CD4-positive, alpha-beta T cell treated with Interleukin-10 for 1 hour (primary cell): ENCODE results near the gene TACR2.

ENCODE experiments used
- DNase-seq: peaks from one replicate; pipeline ENCODE4 v3.0.0-alpha.2; 2020

TACR2 gene

DNA sequence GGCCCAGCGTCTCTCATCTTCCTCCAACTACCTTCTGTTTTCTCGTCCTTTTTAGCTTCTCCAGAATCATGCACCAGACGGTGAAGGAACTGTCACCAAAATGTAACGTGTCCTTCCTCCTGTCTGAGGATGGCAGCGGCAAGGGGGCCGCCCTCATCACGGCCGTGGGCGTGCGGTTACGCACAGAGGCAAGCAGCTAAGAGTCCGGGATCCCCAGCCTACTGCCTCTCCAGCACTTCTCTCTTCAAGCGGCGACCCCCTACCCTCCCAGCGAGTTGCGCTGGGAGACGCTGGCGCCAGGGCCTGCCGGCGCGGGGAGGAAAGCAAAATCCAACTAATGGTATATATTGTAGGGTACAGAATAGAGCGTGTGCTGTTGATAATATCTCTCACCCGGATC is 15.8 kb downstream of the TACR2 start:
- no peak for DNase-seq

GRCh38 chr10:69398466-69398865 is 18.3 kb downstream of the TACR2 start:
- DNase-seq, result no peak

DNA sequence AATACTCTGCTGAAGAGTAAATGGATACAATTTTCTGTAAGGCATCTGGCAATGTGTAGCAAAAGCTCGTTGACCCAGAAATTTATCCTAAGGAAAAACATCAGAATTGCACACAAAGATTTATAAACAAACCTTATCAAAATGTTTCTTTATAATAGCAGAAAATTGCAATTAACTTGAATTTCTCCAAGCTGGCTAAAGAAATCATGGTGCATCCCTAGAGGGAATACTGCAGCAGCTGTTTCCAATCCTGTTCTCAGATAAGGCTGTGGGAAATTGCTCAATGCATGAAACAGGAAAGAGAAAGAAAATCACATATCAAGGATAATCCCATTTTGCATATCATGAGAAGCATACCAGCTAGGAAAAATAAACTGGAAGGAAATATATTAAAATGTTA is 18.7 kb downstream of the TACR2 start:
- DNase-seq, result no peak

- DNase-seq, result no peak
Measured at GRCh38 chr10:69394020-69394419, 22.7 kb downstream of the TACR2 start.

DNA sequence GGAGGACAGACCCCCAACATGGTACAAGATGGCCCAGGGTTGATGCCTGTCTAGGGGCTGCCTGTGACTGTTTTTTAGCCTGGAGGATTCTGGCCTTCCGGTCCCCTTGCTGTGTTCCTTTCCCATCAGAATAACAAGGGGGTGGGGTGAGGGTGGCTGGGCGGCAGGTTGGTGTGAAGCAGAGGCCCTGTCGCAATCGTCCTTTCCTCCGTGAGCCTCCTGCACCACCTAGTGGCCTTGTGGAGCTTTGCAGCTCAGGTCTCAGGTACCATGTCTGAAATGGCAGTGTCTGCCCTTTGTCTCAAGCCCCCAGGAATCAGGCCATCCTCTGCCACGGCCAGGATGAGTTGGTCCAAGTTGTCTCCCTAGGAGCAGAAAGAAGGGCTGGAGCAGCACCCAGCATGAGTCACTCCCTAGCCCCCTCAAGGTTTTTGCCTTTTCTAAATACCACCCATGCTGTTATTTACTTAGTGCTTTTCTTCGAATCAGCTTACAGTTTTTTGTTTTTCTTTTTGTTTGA is 24.2 kb downstream of the TACR2 start:
- DNase-seq, result peak; percentile 87

DNA sequence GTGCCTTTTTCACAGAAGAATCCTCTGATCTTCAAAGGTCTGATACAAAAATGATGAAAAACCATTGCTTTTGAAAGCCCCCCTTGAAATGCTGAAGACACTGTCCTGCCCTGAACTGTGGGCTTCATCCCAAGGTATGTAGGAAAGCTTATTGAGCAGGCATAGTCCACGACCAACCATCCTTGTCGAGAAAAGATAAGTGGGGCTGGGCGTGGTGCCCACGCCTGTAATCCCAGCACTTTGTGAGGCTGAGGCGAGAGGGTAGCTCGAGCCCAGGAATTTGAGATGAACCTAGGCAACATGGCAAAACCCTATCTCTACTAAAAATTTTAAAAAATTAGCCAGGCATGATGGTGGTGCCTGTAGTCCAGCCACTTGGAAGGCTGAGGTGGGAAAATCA is 25.6 kb downstream of the TACR2 start:
- no peak for DNase-seq

DNA sequence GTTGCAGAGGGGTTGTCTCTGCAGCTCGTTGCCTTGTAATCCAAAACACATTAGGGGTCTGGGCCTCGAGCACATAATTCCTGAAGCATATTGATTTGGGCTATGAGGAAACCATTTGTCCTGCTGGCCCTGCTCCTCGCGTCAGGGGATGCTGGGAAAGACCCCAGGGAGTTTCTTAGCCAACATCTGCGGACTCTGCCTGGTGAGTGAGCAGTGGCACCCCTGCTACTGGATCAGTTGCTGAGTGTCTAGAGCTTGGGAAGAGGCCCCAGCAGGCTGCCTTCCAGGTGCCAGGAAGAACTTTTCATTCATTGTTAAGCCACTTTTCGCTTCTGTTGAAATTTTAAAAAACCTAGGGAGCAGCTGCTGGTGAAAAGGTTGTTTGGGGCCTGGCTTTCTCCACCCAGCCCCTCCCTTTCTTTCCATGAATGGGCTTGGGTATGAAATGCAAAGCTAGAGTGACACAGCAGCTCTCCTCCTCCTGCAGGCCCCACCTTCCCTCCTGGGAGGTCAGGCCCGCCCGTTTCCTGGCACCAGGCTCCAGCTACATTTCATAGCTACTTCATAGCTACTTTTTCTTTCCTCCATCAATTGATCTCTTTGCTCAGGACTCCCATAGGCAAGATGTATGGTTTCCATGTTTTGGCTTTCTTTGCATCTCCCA is 26.8 kb downstream of the TACR2 start:
- DNase-seq, result no peak

GRCh38 chr10:69388488-69388887 is 28.2 kb downstream of the TACR2 start:
- no peak for DNase-seq

DNA sequence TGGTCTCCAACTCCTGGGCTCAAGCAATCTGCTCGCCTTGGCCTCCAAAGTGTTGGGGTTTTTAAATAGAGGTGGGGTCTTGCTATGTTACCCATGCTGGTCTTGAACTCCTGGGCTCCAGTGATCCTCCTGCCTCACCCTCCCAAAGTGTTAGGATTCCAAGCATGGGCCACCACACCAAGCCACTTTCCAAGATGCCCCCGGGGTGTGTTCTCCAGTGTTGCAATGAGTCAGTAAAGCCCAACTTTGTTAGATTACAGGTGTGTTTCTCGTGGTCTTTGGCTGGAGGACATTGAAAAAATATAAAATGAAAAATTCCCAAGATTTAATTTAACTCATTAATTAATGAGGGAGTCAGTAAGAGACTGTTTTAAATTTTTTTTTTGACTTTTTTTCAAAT is 29.2 kb downstream of the TACR2 start:
- DNase-seq, result no peak

DNA sequence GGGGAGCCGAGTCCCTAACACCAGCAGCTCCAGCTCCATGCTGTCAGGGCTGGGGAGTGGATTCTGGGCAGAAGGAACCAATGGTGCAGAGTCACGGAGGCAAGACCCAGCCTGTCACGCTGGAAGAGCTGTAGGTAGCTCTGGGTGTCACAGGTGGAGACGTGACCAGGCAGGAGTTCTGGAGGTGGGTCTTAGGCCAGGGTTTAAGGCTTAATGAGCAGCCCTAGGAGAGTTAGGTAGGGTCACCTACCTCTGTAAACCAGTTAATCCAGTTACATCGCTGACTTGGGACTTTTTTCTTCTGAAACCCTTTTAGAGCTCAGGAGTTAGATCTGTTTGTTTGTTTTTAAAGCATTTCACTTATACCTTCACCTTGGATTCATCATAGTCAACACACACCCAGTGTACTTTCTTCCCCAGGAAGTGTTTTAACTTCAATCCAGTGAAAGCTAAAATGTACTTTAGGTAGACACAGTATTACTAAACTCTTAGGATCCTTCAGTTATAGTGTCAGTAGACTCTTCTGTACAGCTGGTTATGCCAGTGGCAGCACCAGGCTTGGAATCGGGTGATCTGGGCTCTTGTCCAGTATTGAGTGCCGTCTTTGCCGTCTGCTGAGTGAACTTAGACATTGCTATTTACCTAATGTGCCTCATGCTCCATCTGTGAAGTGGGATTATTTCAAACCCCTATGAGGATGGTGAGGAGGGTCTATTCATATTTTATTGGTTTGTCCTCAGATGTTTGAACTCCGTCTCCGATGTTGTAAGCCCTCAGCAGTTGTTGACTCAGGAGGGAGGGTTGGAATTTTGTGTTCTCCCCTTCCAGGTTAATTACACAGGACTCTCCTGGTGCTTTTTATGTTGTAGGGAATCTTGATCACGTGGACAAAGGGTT is 31.0 kb downstream of the TACR2 start:
- DNase-seq, result no peak

- no peak for DNase-seq
Measured at GRCh38 chr10:69384320-69384719, 32.4 kb downstream of the TACR2 start.

DNA sequence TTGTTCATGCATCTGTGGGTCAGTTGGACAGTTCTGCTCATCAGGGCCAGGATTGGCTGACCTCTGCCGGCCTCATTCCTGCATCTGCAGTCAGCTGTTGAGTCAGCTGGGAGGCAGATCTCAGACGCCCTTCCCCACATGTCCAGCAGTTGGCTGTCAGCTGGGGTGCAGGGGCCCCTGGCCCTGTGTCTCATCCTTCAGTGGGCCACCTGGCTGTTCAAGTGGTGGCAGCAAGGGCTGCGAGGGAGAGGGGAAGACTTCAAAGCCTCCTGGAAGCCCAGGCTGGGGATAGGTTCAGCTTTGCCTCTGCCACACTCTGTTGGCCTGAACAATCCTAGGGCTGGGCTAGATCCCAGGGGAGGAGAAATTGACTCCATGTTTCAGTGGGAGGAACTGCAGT is 33.2 kb downstream of the TACR2 start:
- DNase-seq, result no peak

DNA sequence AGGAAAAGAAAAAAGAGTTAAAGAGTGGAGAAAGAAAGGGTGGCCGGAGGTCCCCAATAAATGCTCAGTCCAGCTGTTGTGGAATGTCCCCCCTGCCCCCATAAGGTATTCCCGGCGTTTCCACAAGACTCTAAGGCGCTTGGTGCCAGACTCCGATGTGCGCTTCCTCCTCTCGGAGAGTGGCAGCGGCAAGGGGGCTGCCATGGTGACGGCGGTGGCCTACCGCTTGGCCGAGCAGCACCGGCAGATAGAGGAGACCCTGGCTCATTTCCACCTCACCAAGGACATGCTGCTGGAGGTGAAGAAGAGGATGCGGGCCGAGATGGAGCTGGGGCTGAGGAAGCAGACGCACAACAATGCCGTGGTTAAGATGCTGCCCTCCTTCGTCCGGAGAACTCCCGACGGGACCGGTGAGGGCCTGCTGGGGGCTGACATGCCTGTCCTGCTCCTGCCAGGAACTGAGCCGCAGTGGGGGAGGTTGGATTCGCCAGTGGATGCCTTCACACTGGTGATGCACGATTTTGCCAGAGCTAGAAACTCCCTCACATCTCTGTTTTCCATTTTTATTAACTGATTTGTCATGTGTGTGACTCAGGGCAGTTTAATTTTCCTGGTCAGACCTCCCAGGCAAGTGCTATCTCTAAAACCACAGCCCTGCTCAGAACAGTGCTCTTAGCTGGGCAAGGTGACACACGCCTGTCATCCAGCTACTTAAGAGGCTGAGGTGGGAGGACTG is 34.2 kb downstream of the TACR2 start:
- DNase-seq, result no peak

DNA sequence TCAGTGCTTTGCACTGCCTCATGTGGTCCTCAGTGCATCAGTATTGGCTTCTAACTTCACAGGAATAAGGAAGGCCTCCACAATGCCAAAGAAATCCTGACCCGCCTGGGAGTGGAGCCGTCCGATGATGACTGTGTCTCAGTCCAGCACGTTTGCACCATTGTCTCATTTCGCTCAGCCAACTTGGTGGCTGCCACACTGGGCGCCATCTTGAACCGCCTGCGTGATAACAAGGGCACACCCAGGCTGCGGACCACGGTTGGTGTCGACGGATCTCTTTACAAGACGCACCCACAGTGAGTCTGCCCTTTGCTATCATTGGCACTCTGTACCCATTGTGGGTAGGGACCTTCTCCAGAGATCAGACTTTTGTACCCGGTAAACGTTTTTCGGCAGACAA is 36.9 kb downstream of the TACR2 start:
- no peak for DNase-seq

GRCh38 chr10:69377933-69378332 is 38.8 kb downstream of the TACR2 start:
- DNase-seq, result no peak

- no peak for DNase-seq
Measured at GRCh38 chr10:69377191-69377590, 39.5 kb downstream of the TACR2 start.

GRCh38 chr10:69376662-69377061 is 40.1 kb downstream of the TACR2 start:
- DNase-seq, result no peak

DNA sequence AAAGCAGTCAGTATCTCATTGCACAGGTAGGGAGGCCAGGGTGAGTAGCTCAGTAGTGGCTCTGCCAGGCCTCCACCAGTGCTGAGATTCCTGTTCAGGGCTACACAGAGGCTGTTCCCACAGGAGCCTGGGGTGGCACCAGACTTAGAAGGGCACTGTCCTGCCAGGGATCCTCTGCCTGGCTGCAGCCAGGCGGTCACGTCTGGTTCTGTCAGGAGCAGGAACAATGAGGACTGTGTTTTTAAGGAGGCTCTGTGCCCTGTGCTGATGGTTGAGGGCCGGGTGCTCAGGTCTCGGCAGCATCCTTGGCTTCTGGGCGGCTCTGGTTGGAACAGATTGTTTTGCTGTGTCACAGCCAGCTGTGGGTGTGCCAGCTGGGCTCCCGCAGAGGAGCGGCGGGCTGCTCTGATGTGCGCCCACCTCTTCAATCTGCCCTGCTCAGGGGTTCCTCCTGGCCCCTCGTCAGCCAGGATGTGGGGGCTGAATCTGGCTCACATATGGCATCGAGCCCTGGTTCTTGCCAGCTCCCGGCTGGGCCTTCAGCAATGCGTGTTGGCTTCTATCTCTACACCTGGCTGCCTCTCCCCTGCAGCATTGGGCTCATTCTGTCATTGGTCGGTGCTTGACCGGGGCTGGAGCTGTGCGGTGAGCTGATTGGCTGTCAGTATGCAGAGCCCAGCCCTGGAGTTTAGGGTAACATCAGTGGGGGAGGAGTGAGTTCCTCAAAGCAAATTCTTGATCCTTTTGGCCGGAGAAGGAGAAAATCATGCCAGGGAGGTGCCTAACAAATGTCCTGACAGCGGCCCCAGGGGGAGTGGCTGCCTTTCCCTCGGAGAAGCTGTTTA is 41.2 kb downstream of the TACR2 start:
- no peak for DNase-seq

- no peak for DNase-seq
Measured at GRCh38 chr10:69374931-69375306, 41.8 kb downstream of the TACR2 start.

DNA sequence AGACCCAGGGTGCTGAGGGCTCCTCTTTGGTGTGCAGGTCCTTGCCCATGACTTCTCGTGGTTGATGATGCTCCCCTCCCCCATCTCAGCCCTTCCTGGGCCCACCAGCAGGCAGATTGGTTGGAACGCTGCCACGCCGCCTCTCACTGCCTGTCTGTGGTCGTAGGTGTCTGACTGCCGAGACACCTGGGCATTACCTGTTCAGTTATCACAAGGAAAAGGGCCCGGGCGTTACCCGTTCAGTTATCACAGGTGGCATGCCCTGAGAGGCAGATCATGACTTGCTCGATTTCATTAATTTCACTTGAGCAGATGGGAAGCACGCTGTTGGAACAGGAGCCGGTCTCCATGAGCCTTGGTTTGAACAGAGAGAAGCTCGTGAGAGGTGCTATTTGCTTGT is 42.5 kb downstream of the TACR2 start:
- no peak for DNase-seq

- DNase-seq, result no peak
Measured at GRCh38 chr10:69372126-69372980, 44.4 kb downstream of the TACR2 start.

- no peak for DNase-seq
Measured at GRCh38 chr10:69367469-69367868, 49.2 kb downstream of the TACR2 start.
